Nucleus accumbens (tissue), 56 donors: ENCODE results near the gene ALKAL2.
"Not testable (repeated sequence)": the region's sequence is repeated elsewhere in the genome, so short reads cannot be mapped to it uniquely, and the experiment has no call there.

ENCODE experiments used
- DNase-seq, 56 donors: peaks; one replicate each; lab custom pipeline; 2025; lab: John Stamatoyannopoulos, UW

Gene ALKAL2

DNA sequence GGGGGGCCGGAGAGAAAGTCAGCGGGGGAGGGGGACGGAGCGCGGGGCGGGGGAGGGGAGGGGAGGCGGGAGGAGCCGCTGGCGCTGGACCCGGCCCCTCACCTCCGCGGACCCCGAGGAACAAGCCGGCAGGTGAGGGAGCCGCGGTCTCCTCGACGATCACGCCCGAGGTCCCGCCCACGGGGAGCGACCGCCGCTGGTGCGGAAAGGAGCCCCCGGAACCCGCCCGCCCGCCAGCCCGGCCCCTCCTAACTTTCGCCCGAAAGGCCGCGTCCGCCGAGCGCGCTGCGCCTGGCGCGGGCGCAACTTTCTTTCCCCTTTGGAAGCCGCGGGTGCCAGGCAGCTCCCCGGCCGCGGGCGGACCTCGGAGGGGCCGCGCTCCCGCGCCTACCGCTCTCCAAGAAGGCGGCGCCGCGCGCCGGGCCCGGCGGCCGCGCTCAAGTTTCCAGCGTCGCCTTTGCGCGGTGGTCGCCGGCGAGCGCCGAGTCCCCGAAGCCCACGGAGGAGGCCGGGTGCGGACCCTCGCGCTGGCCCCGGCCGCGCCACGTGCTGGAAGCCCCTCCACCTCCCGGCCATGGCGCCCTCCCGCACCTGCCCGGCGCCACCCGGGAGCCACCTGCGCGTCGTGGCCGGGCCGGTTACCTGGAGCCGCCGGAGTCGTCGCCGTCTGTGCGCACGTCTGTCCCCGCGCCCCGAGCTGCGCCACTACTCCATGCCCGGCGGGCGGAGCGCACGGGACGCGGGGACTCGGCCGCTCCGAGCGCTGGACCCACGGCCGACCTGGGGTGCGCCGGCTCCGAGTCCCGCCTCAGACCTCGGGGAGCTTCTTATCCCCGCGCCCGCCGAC is at the start of gene ALKAL2:
Gene ALKAL2 (minus strand): TSS at position 181 of the 847 bp plus-strand sequence. CDS start 256 bp downstream, outside the sequence.
- peak in 1 of 56 donors; percentile 35 for DNase-seq

- DNase-seq, result not testable (repeated sequence)
Observed at GRCh38 chr2:336949-337348, 49.1 kb upstream of the ALKAL2 start.

DNA sequence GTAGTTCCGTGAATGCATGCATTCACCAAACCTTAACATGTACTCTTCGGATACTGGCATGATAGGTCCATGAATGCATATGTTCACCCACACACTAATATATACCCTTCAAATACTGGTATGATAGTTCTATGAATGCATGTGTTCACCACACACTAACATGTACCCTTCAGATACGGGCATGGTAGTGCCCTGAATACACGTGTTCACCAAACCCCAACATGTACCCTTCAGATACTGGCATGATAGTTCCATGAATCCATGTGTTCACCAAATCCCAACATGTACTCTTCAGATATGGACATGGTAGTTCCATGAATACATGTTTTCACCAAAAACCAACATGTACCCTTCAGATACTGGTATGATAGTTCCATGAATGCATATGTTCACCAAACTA is 48.5 kb upstream of the ALKAL2 start:
- DNase-seq, result no peak

- no peak for DNase-seq
Observed at GRCh38 chr2:332592-332991, 44.7 kb upstream of the ALKAL2 start.

GRCh38 chr2:328761-329160 is 40.9 kb upstream of the ALKAL2 start:
- no peak for DNase-seq

- DNase-seq, result no peak
Observed at GRCh38 chr2:323035-323434, 35.1 kb upstream of the ALKAL2 start.

DNA sequence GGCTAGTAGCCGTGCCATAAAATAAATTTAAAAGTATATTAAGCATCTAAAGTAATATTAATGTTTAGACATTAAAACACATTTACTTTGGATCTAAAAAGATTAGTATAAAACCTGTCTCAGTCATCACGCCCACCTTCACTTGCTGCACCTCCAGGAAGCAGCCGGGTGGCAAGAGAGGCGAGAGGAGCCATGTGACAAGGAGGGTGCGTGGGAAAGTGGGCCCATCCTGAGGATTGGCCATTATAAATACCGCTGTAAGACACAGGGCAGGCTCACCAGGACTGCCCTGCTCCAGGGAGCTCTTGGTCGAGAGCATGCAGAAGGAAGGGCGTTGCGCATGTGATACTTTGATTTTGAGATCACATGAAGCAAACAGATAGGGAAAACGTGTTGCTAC is 34.4 kb upstream of the ALKAL2 start:
- DNase-seq, result peak in 22 of 56 donors; percentile 8 to 73 (median 34)

DNA sequence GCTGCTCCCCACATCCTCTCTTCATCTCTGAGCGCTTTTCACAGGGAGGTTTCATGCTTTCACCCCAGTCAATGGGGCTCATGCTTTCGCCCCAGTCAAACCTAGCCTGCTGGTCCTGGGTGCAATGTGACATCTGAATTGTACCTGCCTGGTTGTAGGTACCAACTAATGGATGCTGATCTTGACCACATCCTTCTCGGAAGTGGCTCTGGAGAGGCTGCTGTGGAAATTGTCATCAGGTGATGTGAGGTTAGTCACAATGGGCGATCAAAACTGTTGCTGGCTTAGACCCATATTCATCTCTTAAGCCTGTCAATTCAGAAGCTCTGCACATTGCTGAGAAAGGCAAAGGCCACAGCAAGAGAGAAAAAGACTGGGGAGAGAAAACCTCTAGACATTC is 32.7 kb upstream of the ALKAL2 start:
- no peak for DNase-seq

DNA sequence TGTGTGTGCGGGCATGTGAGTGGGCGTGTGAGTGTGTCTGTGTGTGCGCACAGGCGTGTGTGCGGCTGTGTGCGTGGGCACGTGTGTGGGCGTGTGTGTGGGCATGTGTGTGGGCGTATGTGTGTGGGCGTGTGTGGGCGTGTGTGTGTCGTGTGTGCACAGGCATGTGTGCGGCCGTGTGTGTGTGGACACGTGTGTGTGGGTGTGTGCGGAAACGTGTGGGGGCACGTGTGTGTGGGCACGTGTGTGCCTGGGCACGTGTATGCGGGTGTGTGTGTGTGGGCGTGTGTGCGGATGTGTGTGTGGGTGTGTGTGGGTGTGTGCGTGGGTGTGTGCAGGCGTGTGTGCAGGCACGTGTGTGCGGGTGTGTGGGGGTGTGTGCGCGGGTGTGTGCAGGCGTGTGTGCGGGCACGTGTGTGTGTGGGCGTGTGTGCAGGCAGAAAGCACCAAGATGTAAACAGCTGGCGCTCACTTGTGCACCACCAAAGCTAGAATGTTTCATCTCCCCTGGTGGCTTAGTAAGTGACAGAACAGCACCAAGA is 31.2 kb upstream of the ALKAL2 start:
- DNase-seq, result peak in 1 of 56 donors; percentile 11

DNA sequence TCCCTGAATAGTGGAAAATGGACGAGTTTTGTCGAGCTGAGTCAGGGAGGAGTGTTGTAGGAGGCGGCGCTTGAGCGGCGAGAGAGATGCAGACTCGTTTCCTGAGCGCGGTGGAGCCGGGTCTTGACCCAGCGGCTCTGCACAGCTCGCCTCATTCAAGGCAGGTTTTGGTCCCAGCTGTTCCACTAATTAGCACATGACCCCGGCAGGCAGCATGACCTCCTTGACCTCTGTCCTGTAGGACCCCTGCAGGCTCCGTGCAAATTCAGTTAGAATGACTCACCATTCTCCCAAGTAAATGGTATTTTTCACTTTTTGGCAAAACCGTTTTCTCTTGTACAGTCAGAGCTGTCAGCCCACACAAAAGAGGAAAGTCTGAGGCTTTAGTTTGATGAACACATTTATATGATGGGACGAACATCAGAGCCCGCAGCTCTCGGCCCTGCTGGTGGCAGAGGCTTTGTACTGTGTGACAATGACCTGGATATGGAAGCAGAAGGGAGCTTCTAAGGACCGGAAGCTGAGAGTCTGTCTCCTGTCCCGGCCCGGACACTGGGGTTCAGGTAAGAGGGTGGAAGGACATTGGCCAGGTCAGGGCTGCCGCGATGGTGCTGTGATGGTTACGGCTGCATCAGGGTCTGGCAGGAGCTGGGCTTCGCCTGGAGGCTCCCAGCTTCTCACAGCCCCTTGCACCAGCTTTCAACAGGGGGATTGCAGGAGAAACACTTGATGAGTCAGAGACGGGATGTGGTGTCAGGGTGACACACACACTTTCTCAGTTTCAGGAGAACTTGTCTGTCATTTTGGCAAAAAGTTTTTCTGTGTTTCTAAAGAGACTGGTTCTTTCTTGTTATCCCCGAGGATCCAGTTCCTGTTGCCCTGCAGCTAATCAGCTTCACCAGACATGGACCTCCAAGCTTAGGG is 29.9 kb upstream of the ALKAL2 start:
- peak in 7 of 56 donors; percentile 5 to 43 (median 34) for DNase-seq

DNA sequence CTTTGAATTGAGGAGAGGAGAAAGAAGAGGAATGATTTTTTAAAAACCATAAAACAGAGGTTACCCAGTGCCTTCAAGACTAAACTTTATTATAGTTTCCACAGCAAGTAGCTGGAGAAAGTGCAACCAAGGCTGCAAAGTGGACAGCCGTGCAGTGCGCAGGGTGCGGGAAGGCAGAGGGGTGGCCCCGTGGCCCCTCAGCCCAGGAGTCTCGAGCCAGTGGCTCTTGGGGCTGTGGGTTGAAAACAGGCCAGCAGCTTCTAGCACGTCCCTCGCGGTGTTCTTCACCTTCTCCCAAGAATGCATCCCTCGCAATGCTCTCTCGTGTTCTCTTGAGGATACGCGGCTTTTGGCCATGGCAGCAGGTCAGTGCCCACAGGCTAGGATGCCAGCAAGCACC is 28.5 kb upstream of the ALKAL2 start:
- no peak for DNase-seq

DNA sequence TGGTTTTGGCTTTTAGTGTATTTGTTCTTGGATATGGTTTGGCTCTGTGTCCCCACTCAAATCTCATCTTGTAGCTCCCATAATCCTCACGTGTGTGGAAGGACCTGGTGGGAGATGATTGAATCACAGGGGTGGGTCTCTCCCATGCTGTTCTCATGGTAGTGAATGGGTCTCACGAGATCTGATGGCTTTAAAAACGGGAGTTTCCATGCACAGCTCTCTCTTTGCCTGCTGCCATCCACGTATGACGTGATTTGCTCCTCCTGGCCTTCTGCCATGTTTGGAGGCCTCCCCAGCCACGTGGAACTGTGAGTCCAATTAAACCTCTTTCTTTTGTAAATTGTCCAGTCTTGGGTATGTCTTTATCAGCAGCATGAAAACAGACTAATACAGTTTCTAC is 28.0 kb upstream of the ALKAL2 start:
- not testable (repeated sequence) for DNase-seq

DNA sequence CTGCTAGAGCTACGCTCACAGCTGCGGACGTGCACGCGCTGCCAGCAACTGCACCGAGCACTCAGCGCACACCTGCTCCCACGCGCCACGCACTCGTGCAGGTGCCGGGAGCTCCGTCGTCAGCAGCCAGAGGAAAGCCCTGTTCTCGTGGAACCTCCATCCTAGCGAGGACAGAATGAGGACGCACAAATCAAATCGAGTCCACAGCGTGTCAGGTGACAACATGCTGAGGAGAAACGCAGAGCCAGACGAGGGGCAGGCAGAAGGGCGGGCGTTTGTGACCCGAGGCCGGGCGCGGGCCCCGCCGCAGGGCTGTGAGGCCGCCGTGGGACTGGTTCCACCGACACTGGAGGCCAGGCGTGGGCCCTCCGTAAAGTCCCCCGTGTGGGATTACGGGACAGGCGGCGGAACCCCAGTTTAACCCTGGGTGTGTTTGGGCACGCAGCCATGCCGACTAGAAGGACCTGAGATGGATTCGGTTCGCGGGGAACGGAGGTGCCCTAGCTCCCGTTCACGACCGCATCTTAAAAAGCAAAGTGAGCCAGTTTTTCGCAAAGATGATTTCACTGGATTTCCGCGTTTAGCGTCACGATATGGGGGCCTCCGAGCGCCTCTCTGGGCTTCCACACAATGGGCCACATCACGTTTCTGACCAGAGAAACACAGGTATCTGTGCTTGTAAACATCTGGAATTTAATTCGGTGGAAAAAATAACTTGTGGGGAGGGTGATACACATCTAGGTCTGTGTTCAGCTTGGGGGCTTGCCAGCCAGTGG is 26.9 kb upstream of the ALKAL2 start:
- no peak for DNase-seq

- no peak for DNase-seq
Observed at GRCh38 chr2:313991-314390, 26.1 kb upstream of the ALKAL2 start.

DNA sequence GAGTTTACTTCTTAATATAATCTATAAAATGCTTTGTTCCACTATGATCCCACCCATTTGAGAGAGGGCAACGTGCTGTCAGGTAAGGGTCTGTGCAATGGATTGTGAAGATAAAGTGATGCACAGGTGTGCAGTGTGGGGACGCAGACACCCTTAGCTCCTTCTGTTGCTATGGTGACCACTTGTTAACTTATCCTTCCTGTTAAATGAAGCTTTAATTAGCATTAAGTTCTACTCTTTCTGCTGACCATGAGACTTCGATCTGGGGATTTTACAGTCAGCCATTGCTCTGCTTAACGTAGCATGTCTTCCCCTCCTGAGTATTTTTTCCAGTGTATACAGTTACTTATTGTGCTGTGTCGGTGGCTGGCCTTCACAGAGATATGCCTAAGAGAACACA is 23.1 kb upstream of the ALKAL2 start:
- no peak for DNase-seq

DNA sequence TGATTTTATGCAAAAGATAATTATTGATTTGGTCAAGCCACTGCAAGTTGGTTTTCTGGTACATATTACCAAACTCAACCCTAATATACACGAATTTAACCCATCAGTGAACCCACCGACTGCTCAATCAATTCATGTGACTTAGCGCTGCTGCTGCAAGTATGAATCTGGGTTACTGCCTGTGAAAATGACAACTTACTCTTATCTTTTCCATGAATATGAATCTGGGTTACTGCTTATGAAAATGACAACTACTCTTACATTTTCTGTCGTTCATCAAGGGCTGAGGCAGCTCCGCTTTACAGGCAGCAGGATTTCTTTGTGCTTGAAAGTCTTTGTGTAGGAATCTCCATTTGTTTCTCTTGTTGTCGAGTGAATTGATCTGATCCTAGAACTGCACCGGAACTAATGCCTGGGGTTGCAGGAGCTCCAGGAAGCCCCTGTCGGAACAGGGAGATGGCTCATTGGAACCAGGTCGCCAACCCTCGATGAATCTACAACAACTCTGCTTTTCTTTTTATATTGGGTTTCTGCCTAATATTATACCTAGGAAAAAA is 22.1 kb upstream of the ALKAL2 start:
- DNase-seq, result no peak

DNA sequence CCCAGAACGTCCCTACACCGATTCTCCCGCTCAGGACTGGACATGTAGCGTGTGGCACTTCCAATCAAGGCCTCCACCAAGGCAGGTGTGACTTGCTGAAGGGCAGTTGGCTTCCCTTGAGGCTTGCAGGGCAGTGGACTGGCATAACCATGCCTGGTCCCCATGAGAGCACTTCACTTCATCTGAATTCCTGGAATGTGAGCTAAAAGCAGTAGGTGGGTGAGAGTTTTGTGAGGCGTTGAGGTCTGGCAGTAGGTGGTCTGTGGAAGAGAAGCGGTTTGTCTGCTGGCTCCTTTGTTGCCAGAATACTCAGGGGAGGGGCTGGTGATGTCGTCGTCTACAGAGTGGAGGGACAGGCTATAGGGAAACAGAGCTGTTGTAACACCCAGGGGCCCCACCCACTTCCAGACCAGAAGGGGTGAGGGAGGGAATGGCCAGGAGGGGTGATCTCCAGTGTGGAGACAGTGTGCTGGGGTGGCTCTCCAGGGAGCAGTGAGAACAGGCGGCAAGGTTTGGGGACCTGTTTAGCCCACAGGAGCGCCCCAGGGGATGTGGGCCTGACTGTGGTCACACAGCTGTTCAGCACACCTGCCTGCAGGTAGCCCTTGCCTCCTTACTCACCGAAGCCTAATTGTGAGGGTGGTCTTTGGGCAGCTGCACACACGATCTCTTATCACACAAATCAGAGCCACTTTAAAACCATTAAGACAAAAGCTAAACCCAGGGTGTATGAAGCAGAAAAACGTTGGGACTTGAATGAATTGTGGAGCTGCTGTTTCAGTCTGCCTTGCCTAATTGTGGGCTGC is 21.5 kb upstream of the ALKAL2 start:
- DNase-seq, result no peak

DNA sequence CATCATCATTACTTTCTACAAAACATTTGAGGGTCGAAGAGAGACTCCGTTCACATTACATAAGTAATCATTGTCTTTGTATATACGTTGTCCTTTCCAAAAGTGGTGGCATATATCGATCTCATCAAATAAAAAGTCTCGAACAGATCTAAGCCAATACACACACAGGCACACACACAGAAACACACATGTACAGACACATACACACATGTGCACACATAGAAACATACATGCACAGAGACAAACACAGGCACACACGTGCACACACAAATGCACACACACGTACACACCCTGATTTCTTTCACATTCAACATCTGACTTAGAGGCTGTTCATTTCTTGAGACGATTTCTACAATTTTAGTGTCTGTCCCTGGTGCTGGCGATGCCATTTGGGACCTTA is 17.5 kb upstream of the ALKAL2 start:
- no peak for DNase-seq

GRCh38 chr2:296354-296753 is 8.5 kb upstream of the ALKAL2 start:
- DNase-seq, result no peak
